Esophagus squamous epithelium (tissue), 5 donors: ENCODE measurements around the gene ZDHHC9. TPM values are rescaled to one million over a fixed set of nuclear protein-coding genes. Genes with fewer than 3 reads are reported as not detected.

ENCODE experiments used
- DNase-seq: peaks from one replicate; lab custom pipeline; 2025; lab: John Stamatoyannopoulos, UW
- H3K27ac ChIP-seq, 4 donors: fragments of 200-600 bp; sonication (generic); one replicate each; pipeline ENCODE4 v1.5.1; 2016 to 2019; ENCODE audit warnings: mild to moderate bottlenecking in 1 of 4
- H3K27me3 ChIP-seq, 4 donors: fragments of 200-600 bp; sonication (generic); 1 replicate in 3 of 4; 2 replicates in 1 of 4; pipeline versions ENCODE4 v1.5.1 to v1.6.0; 2017 to 2021; ENCODE audit warnings: antibody characterized with exemption in 1 of 4
- H3K36me3 ChIP-seq, 3 donors: fragments of 200-600 bp; sonication (generic); one replicate each; pipeline ENCODE4 v1.5.1; 2016 to 2019
- H3K4me1 ChIP-seq, 3 donors: fragments of 200-600 bp; sonication (generic); one replicate each; pipeline ENCODE4 v1.5.1; 2017 to 2019
- H3K4me3 ChIP-seq, 4 donors: fragments of 200-600 bp; sonication (generic); 1 replicate in 3 of 4; 2 replicates in 1 of 4; pipeline ENCODE4 v1.5.1; 2016 to 2019; ENCODE audit warnings: mild to moderate bottlenecking in 2 of 4, moderate library complexity in 1 of 4
- H3K9me3 ChIP-seq, 3 donors: fragments of 200-600 bp; sonication (generic); one replicate each; pipeline ENCODE4 v1.5.1; 2016 to 2019
- CTCF ChIP-seq, 6 experiments: fragments of 450-650 bp in 4 of 6; fragments of 200-600 bp in 2 of 6; sonication (generic) in 2 of 6; IDR thresholded peaks; one replicate each; pipeline ENCODE4 v1.5.1; 2016 to 2019; ENCODE audit warnings: antibody characterized with exemption in 6 of 6, mild to moderate bottlenecking in 4 of 6, moderate library complexity in 4 of 6
- POLR2A ChIP-seq, 4 donors: fragments of 450-650 bp; IDR thresholded peaks; one replicate each; pipeline ENCODE4 v1.6.1; 2017; ENCODE audit warnings: antibody characterized with exemption in 4 of 4, mild to moderate bottlenecking in 4 of 4, moderate library complexity in 3 of 4
- WGBS, 2 donors: methylation state at CpG; one replicate each; pipeline ENCODE4 v1.1.5; 2018; 5-methylcytosine and 5-hydroxymethylcytosine counted together
- intact Hi-C: fragments of 100-400 bp; cut with DNase I; formaldehyde crosslinking; loops from one replicate; pipeline ENCODE4 v1.15.0; 2022
- total RNA-seq, 4 donors: library from RNA; depleted of rRNA; stranded (reverse); fragments of >200 nt; gene quantifications; one replicate each; pipeline ENCODE4 v1.1.0, GENCODE V29; 2016
- donor health status: DM: yes; HTN: yes; CAD: no.

The ZDHHC9 gene
- total RNA-seq, 4 donors from 2014 or later = 11.3 to 22.3 (median 12.8) TPM

GRCh38 chrX:129813662-129814368 lies 29.9 kb downstream of the ZDHHC9 start:
- Histone ChIP-seq H3K36me3 (peaks cover 0 to 58% (median 0%) of the 10 kb centered on the region in 3 donors), H3K9me3 (no peaks in the 10 kb centered on the region), H3K27me3 (no peaks in the 10 kb centered on the region), H3K4me1 (no peaks in the 10 kb centered on the region), H3K27ac (no peak overlapping the region), H3K4me3 (no peak overlapping the region)
- WGBS, 2 donors = 67 to 97% methylated on average over 3 to 6 of the region's 6 CpGs
- DNase-seq = no peak
- TF ChIP-seq POLR2A (IDR thresholded peaks at IDR 0.05) (no peak), CTCF (IDR thresholded peaks at IDR 0.05) (no peak)
- intact Hi-C loops = no loop called here

- H3K4me3 ChIP-seq = no peak overlapping the region
- WGBS, 2 donors = 76 to 91% methylated on average over 7 of the region's 7 CpGs
- H3K27ac ChIP-seq = peak overlapping the region in 2 of 4 donors; percentile 10 to 33
- H3K27me3 ChIP-seq = no peaks in the 10 kb centered on the region
- intact Hi-C loops = no loop called here
- peaks cover 0 to 71% (median 0%) of the 10 kb centered on the region in 3 donors for H3K36me3 ChIP-seq
- no peak for DNase-seq
- no peaks in the 10 kb centered on the region for H3K4me1 ChIP-seq
- H3K9me3 ChIP-seq = no peaks in the 10 kb centered on the region
- no peak for TF ChIP-seq CTCF (IDR thresholded peaks at IDR 0.05)
- TF ChIP-seq POLR2A (IDR thresholded peaks at IDR 0.05) = no peak
Observed at GRCh38 chrX:129808829-129809796, 34.6 kb downstream of the ZDHHC9 start.

- DNase-seq = no peak
- Histone ChIP-seq H3K4me3 (no peak overlapping the region), H3K27ac (peak overlapping the region in 1 of 4 donors; percentile 33), H3K9me3 (no peaks in the 10 kb centered on the region), H3K4me1 (no peaks in the 10 kb centered on the region), H3K36me3 (peaks cover 0 to 73% (median 0%) of the 10 kb centered on the region in 3 donors), H3K27me3 (no peaks in the 10 kb centered on the region)
- WGBS, 2 donors = 43 to 49% methylated on average over 2 of the region's 2 CpGs
- intact Hi-C loops = no loop called here
- TF ChIP-seq POLR2A (IDR thresholded peaks at IDR 0.05) = no peak
- no peak for TF ChIP-seq CTCF (IDR thresholded peaks at IDR 0.05)
Observed at GRCh38 chrX:129808158-129808828, 35.4 kb downstream of the ZDHHC9 start.

- H3K9me3 ChIP-seq = no peaks in the 10 kb centered on the region
- DNase-seq = no peak
- no peak for TF ChIP-seq CTCF (IDR thresholded peaks at IDR 0.05)
- TF ChIP-seq POLR2A (IDR thresholded peaks at IDR 0.05) = no peak
Observed at GRCh38 chrX:129804806-129805205, 38.9 kb downstream of the ZDHHC9 start.

More at GRCh38 chrX:129804806-129805205, 38.9 kb downstream of the ZDHHC9 start:
- Histone ChIP-seq H3K4me1 (no peaks in the 10 kb centered on the region), H3K27me3 (no peaks in the 10 kb centered on the region), H3K36me3 (peaks cover 0 to 45% (median 0%) of the 10 kb centered on the region in 3 donors), H3K4me3 (no peak overlapping the region), H3K27ac (no peak overlapping the region)
- 88% methylated on average over 4 of the region's 4 CpGs; no CpG with 5 or more reads in 1 of the 2 donors for WGBS, 2 donors
- intact Hi-C loops = no loop called here
